Cardiac muscle cell (in vitro differentiated cells and primary cell): ENCODE measurements around the gene OR2H1. TPM values are rescaled to one million over a fixed set of nuclear protein-coding genes. Genes with fewer than 3 reads are reported as not detected.

Source experiments
- DNase-seq, 2 donors: peaks; one replicate each; pipeline versions ENCODE4 v3.0.0 to v3.0.0-alpha.2; 2010 to 2017; ENCODE audit warnings: low read depth in 1 of 2, low spot score in 1 of 2
- H3K27ac ChIP-seq: fragments of 200-600 bp; sonication (generic); 2 replicates; pipeline ENCODE4 v1.5.1; 2016
- H3K27me3 ChIP-seq: fragments of 200-600 bp; sonication (generic); 2 replicates; pipeline ENCODE4 v1.6.0; 2016; ENCODE audit warnings: control low read depth
- H3K36me3 ChIP-seq: fragments of 200-600 bp; sonication (generic); 2 replicates; pipeline ENCODE4 v1.5.1; 2016; ENCODE audit warnings: control low read depth
- H3K4me1 ChIP-seq: fragments of 200-600 bp; sonication (generic); 2 replicates; pipeline ENCODE4 v1.8.1; 2017; ENCODE audit warnings: low read depth, mild to moderate bottlenecking, mixed run types
- H3K4me3 ChIP-seq: fragments of 200-600 bp; sonication (generic); 2 replicates; pipeline ENCODE4 v1.5.1; 2016; ENCODE audit warnings: mild to moderate bottlenecking
- H3K9me3 ChIP-seq: fragments of 200-600 bp; sonication (generic); 2 replicates; pipeline ENCODE4 v1.5.1; 2017; ENCODE audit warnings: low read depth, mild to moderate bottlenecking, control low read depth
- CTCF ChIP-seq: IDR thresholded peaks from 2 replicates; pipeline ENCODE4 v1.5.1; 2012; ENCODE audit warnings: low read depth, mild to moderate bottlenecking, low read length
- polyA plus RNA-seq: library from polyadenylated mRNA; unstranded; fragments of >200 nt; fragmentation: Nextera tagmentation; extraction: Ambion mirVana; gene quantifications from 2 replicates; pipeline ENCODE4 v1.2.1, GENCODE V29; 2016
- total RNA-seq: library from RNA; depleted of rRNA; stranded (reverse); fragments of >200 nt; gene quantifications from 2 replicates; pipeline ENCODE4 v1.2.3, GENCODE V29; 2016

The OR2H1 gene
- total and polyA plus RNA-seq, 2 experiments from 2014 or later: not detected

- Histone ChIP-seq H3K4me1 (no peaks in the 10 kb centered on the region), H3K27ac (no peak overlapping the region), H3K4me3 (no peak overlapping the region), H3K36me3 (no peaks in the 10 kb centered on the region), H3K27me3 (no peaks in the 10 kb centered on the region), H3K9me3 (no peaks in the 10 kb centered on the region)
- no peak for DNase-seq
- no peak for TF ChIP-seq CTCF
Observed at GRCh38 chr6:29466241-29466640, 9.3 kb downstream of the OR2H1 start.

GRCh38 chr6:29474996-29475395, 18.0 kb downstream of the OR2H1 start:
- DNase-seq: no peak
- Histone ChIP-seq H3K9me3 (no peaks in the 10 kb centered on the region), H3K4me1 (no peaks in the 10 kb centered on the region), H3K4me3 (no peak overlapping the region), H3K27ac (no peak overlapping the region), H3K27me3 (no peaks in the 10 kb centered on the region), H3K36me3 (no peaks in the 10 kb centered on the region)
- no peak for TF ChIP-seq CTCF

- H3K4me3 ChIP-seq: no peak overlapping the region
- DNase-seq: no peak
- TF ChIP-seq CTCF: no peak
- H3K27me3 ChIP-seq: no peaks in the 10 kb centered on the region
- H3K27ac ChIP-seq: no peak overlapping the region
- H3K4me1 ChIP-seq: no peaks in the 10 kb centered on the region
- H3K9me3 ChIP-seq: no peaks in the 10 kb centered on the region
- H3K36me3 ChIP-seq: no peaks in the 10 kb centered on the region
Observed at GRCh38 chr6:29477923-29478450, 21.0 kb downstream of the OR2H1 start.

DNA sequence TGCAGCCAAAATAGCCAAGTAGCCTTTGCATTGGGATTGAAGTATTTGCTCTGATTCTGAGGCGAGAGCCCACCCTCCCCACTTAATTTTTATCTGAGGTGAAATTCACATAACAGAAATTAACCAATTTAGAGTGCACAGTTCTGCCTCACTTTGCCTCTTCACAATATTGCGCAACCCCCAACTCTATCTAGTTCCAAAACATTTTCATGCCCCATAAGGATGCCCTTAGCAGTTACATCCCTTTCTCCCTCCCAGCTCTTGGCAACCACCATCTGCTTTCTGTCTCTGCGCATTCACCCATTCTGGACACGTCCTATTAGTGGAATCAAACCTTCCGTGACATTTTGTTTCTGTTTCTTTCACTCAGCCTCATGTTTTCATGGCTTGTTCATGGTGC, 21.8 kb downstream of the OR2H1 start:
- TF ChIP-seq CTCF: no peak
- Histone ChIP-seq H3K27me3 (no peaks in the 10 kb centered on the region), H3K4me3 (no peak overlapping the region), H3K4me1 (no peaks in the 10 kb centered on the region), H3K36me3 (no peaks in the 10 kb centered on the region), H3K27ac (no peak overlapping the region), H3K9me3 (no peaks in the 10 kb centered on the region)
- DNase-seq: no peak

DNA sequence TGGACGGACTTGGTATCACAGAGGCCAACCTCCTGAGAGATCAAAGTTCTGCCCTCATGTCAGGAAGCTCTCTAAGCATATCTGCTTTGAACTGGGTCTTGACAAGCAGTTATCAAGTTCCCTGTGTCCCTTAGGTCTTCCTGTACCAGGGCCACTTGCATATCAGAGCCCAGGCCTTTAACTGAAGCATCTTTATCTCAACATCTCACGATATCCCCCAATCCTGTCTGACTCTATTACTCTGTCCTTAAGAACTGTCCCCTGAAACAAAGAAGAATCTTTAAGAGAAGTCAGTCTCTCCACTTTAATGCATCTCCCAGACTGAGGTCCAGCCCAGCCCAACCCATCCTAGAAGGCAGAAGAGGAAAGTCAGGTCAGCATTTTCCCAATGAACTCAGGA, 22.6 kb downstream of the OR2H1 start:
- H3K9me3 ChIP-seq: no peaks in the 10 kb centered on the region
- no peaks in the 10 kb centered on the region for H3K27me3 ChIP-seq

More for the DNA sequence above, 22.6 kb downstream of the OR2H1 start:
- no peaks in the 10 kb centered on the region for H3K4me1 ChIP-seq
- no peak for DNase-seq
- TF ChIP-seq CTCF: no peak
- no peaks in the 10 kb centered on the region for H3K36me3 ChIP-seq
- no peak overlapping the region for H3K27ac ChIP-seq
- no peak overlapping the region for H3K4me3 ChIP-seq
